H1 (cell line): ENCODE results near the gene PPP1R14C.

Experiments
- ATF2 ChIP-seq: IDR thresholded peaks from 2 replicates; pipeline ENCODE4 v1.6.1; 2012; ENCODE audit warnings: low read length, inconsistent platforms
- CTCF ChIP-seq, 3 experiments: IDR thresholded peaks; 1 replicate in 2 of 3; 2 replicates in 1 of 3; pipeline versions ENCODE4 v1.5.1 to v1.6.1; 2011; ENCODE audit warnings: low read length in 3 of 3, mild to moderate bottlenecking in 3 of 3, inconsistent platforms in 2 of 3, low read depth in 1 of 3, moderate library complexity in 1 of 3; ENCODE audit not compliant: insufficient read depth in 1 of 3; ENCODE audit errors: control extremely low read depth in 1 of 3
- EP300 ChIP-seq, 2 experiments: IDR thresholded peaks; 1 replicate in 1 of 2; 2 replicates in 1 of 2; pipeline ENCODE4 v1.6.1; 2011 to 2012; ENCODE audit warnings: low read depth in 2 of 2, low read length in 2 of 2, mild to moderate bottlenecking in 2 of 2, borderline replicate concordance in 1 of 2, inconsistent platforms in 1 of 2, moderate library complexity in 1 of 2
- EZH2 ChIP-seq: fragments of 200-600 bp; sonication (generic); IDR thresholded peaks from 2 replicates; pipeline ENCODE4 v1.7.1; 2012; ENCODE audit warnings: low read depth, mild to moderate bottlenecking, moderate library complexity, low read length, inconsistent platforms; ENCODE audit not compliant: severe bottlenecking
- GTF2F1 ChIP-seq: IDR thresholded peaks from 2 replicates; pipeline ENCODE4 v1.6.1; 2012; ENCODE audit warnings: low read depth, low read length, improper control_type of control experiment, borderline replicate concordance
- NRF1 ChIP-seq: IDR thresholded peaks from 2 replicates; pipeline ENCODE4 v1.6.1; 2011; ENCODE audit warnings: mild to moderate bottlenecking, low read depth, low read length, improper control_type of control experiment
- POLR2A ChIP-seq, 2 experiments: IDR thresholded peaks; 1 replicate in 1 of 2; 2 replicates in 1 of 2; pipeline ENCODE4 v1.6.1; 2011; ENCODE audit warnings: low read depth in 2 of 2, low read length in 2 of 2, mild to moderate bottlenecking in 2 of 2; ENCODE audit errors: control extremely low read depth in 1 of 2
- POLR2AphosphoS5 ChIP-seq: IDR thresholded peaks from 2 replicates; pipeline ENCODE4 v1.6.1; 2011; ENCODE audit warnings: low read depth, low read length
- RAD21 ChIP-seq, 2 experiments: IDR thresholded peaks in 1 of 2; conservative IDR thresholded peaks in 1 of 2; 2 replicates each; pipeline ENCODE4 v1.6.1; 2011; ENCODE audit warnings: low read depth in 2 of 2, low read length in 2 of 2, improper control_type of control experiment in 1 of 2, inconsistent platforms in 1 of 2, mild to moderate bottlenecking in 1 of 2, moderate library complexity in 1 of 2
- RXRA ChIP-seq: IDR thresholded peaks from 2 replicates; pipeline ENCODE4 v1.6.1; 2011; ENCODE audit warnings: low read depth, mild to moderate bottlenecking, low read length, moderate library complexity; ENCODE audit not compliant: insufficient read depth
- TF ChIP-seq, protein P1 (sequence below): IDR thresholded peaks from 2 replicates; pipeline ENCODE4 v1.6.1; 2011; ENCODE audit warnings: low read length, improper control_type of control experiment

GRCh38 chr6:150196942-150197745, 54.3 kb downstream of the PPP1R14C start:
- TF ChIP-seq CTCF (IDR thresholded peaks at IDR 0.05; ENCODE audit: control extremely low read depth in 1 of 3, insufficient read depth in 1 of 3, low read depth in 1 of 3, low read length in 3 of 3) = no peak
- TF ChIP-seq POLR2AphosphoS5 = no peak
- no peak for TF ChIP-seq EZH2
- TF ChIP-seq GTF2F1 = no peak
- no peak for TF ChIP-seq POLR2A (IDR thresholded peaks at IDR 0.05; ENCODE audit: control extremely low read depth in 1 of 2, low read depth in 2 of 2, low read length in 2 of 2)
- no peak for TF ChIP-seq ATF2
- TF ChIP-seq EP300 (IDR thresholded peaks at IDR 0.05; ENCODE audit: borderline replicate concordance in 1 of 2, low read depth in 2 of 2, low read length in 2 of 2) = no peak
- no peak for TF ChIP-seq RXRA
- TF ChIP-seq, protein P1, sequence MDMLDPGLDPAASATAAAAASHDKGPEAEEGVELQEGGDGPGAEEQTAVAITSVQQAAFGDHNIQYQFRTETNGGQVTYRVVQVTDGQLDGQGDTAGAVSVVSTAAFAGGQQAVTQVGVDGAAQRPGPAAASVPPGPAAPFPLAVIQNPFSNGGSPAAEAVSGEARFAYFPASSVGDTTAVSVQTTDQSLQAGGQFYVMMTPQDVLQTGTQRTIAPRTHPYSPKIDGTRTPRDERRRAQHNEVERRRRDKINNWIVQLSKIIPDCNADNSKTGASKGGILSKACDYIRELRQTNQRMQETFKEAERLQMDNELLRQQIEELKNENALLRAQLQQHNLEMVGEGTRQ = no peak
- TF ChIP-seq NRF1 = no peak
- no peak for TF ChIP-seq RAD21 (IDR thresholded peaks at IDR 0.05 in 1 of 2, conservative IDR thresholded peaks at IDR 0.05 in 1 of 2; ENCODE audit: low read depth in 2 of 2, low read length in 2 of 2)
